Esophagus (tissue), 2 donors: ENCODE measurements around the gene USP3. TPM values are rescaled to one million over a fixed set of nuclear protein-coding genes. Genes with fewer than 3 reads are reported as not detected.
"Not testable (repeated sequence)": the region's sequence is repeated elsewhere in the genome, so short reads cannot be mapped to it uniquely, and the experiment has no call there.

Experiments
- H3K27ac ChIP-seq, 2 donors: one replicate each; pipeline ENCODE4 v1.5.1; 2013; ENCODE audit warnings: low read depth in 2 of 2, mild to moderate bottlenecking in 2 of 2, inconsistent platforms in 1 of 2, low read length in 1 of 2, moderate library complexity in 1 of 2
- H3K27me3 ChIP-seq, 2 donors: one replicate each; pipeline ENCODE4 v1.6.1; 2013; ENCODE audit warnings: low read length in 2 of 2, control low read depth in 1 of 2, mild to moderate bottlenecking in 1 of 2; ENCODE audit not compliant: insufficient read depth in 2 of 2, control insufficient read depth in 1 of 2
- H3K36me3 ChIP-seq, 2 donors: one replicate each; pipeline ENCODE4 v1.6.1; 2013; ENCODE audit warnings: low read length in 1 of 2; ENCODE audit not compliant: control insufficient read depth in 2 of 2, insufficient read depth in 2 of 2
- H3K4me1 ChIP-seq, 2 donors: one replicate each; pipeline ENCODE4 v1.6.1; 2013; ENCODE audit warnings: low read length in 1 of 2; ENCODE audit not compliant: control insufficient read depth in 2 of 2, insufficient read depth in 2 of 2
- H3K4me3 ChIP-seq, 2 donors: one replicate each; pipeline ENCODE4 v1.5.1; 2013; ENCODE audit warnings: low read length in 2 of 2, mild to moderate bottlenecking in 2 of 2, low read depth in 1 of 2, moderate library complexity in 1 of 2
- H3K9me3 ChIP-seq, 2 donors: one replicate each; pipeline ENCODE4 v1.6.1; 2013; ENCODE audit warnings: mild to moderate bottlenecking in 2 of 2, low read depth in 1 of 2, low read length in 1 of 2, moderate library complexity in 1 of 2; ENCODE audit not compliant: control insufficient read depth in 2 of 2, insufficient read depth in 1 of 2
- WGBS, 2 donors: extraction: QIAGEN DNeasy Blood & Tissue Kit; methylation state at CpG; one replicate each; pipeline ENCODE4 v1.1.7; 2013; 5-methylcytosine and 5-hydroxymethylcytosine counted together
- polyA plus RNA-seq, 2 donors: library from polyadenylated mRNA; stranded (reverse); fragments of 200-250 nt; gene quantifications; one replicate each; pipeline ENCODE4 v1.2.3, GENCODE V29; 2013
- donor health status: healthy with polysubstance abuse.
- donor health status: Bipolar disorder and iron deficiency.

Gene USP3
- polyA plus RNA-seq, 2 donors: 14.0 to 15.0 TPM

GRCh38 chr15:63487076-63487757 is 17.2 kb upstream of the USP3 start:
- Histone ChIP-seq H3K4me1 (peaks cover 0 to 2% of the 10 kb centered on the region in 2 donors), H3K27me3 (no peaks in the 10 kb centered on the region), H3K36me3 (no peaks in the 10 kb centered on the region), H3K27ac (no peak overlapping the region), H3K4me3 (no peak overlapping the region), H3K9me3 (no peaks in the 10 kb centered on the region)
- 22 to 23% methylated on average over 16 of the region's 16 CpGs for WGBS, 2 donors

- not testable (repeated sequence) for H3K36me3 ChIP-seq, H3K27me3 ChIP-seq, H3K4me3 ChIP-seq, H3K27ac ChIP-seq, H3K9me3 ChIP-seq, H3K4me1 ChIP-seq
- WGBS, 2 donors: 86 to 88% methylated on average over 10 of the region's 10 CpGs
Measured at GRCh38 chr15:63487758-63488397, 16.5 kb upstream of the USP3 start.

GRCh38 chr15:63488398-63488960 is 15.9 kb upstream of the USP3 start:
- Histone ChIP-seq H3K27ac (no peak overlapping the region), H3K27me3 (no peaks in the 10 kb centered on the region), H3K4me3 (no peak overlapping the region), H3K9me3 (no peaks in the 10 kb centered on the region), H3K36me3 (no peaks in the 10 kb centered on the region), H3K4me1 (peaks cover 0 to 2% of the 10 kb centered on the region in 2 donors)
- WGBS, 2 donors: 85 to 90% methylated on average over 8 of the region's 8 CpGs

GRCh38 chr15:63489352-63489751 is 15.0 kb upstream of the USP3 start:
- WGBS, 2 donors: 90 to 94% methylated on average over 5 of the region's 5 CpGs
- Histone ChIP-seq H3K27ac (no peak overlapping the region), H3K4me1 (peaks cover 0 to 2% of the 10 kb centered on the region in 2 donors), H3K27me3 (no peaks in the 10 kb centered on the region), H3K36me3 (no peaks in the 10 kb centered on the region), H3K4me3 (no peak overlapping the region), H3K9me3 (no peaks in the 10 kb centered on the region)

GRCh38 chr15:63490345-63491034 is 13.9 kb upstream of the USP3 start:
- H3K4me1 ChIP-seq: peaks cover 0 to 2% of the 10 kb centered on the region in 2 donors
- H3K36me3 ChIP-seq: no peaks in the 10 kb centered on the region
- no peak overlapping the region for H3K27ac ChIP-seq
- no peak overlapping the region for H3K4me3 ChIP-seq
- no peaks in the 10 kb centered on the region for H3K9me3 ChIP-seq
- WGBS, 2 donors: 93% methylated on average over 4 of the region's 4 CpGs
- H3K27me3 ChIP-seq: no peaks in the 10 kb centered on the region

- Histone ChIP-seq H3K4me1 (peaks cover 0 to 2% of the 10 kb centered on the region in 2 donors), H3K27me3 (no peaks in the 10 kb centered on the region), H3K36me3 (no peaks in the 10 kb centered on the region), H3K9me3 (no peaks in the 10 kb centered on the region), H3K27ac (no peak overlapping the region), H3K4me3 (no peak overlapping the region)
- 80 to 83% methylated on average over 5 of the region's 5 CpGs for WGBS, 2 donors
Measured at GRCh38 chr15:63491116-63491827, 13.1 kb upstream of the USP3 start.

- Histone ChIP-seq H3K9me3 (no peaks in the 10 kb centered on the region), H3K27ac (no peak overlapping the region), H3K36me3 (no peaks in the 10 kb centered on the region), H3K27me3 (no peaks in the 10 kb centered on the region), H3K4me3 (no peak overlapping the region), H3K4me1 (peaks cover 0 to 2% of the 10 kb centered on the region in 2 donors)
- 72 to 73% methylated on average over 6 of the region's 6 CpGs for WGBS, 2 donors
Measured at GRCh38 chr15:63491979-63492378, 12.4 kb upstream of the USP3 start.

GRCh38 chr15:63492541-63493077 is 11.8 kb upstream of the USP3 start:
- Histone ChIP-seq H3K36me3 (no peaks in the 10 kb centered on the region), H3K27ac (no peak overlapping the region), H3K4me3 (no peak overlapping the region), H3K9me3 (no peaks in the 10 kb centered on the region), H3K4me1 (peaks cover 0 to 2% of the 10 kb centered on the region in 2 donors), H3K27me3 (no peaks in the 10 kb centered on the region)
- WGBS, 2 donors: 82 to 83% methylated on average over 8 of the region's 8 CpGs

GRCh38 chr15:63493436-63493835 is 11.0 kb upstream of the USP3 start:
- H3K4me1 ChIP-seq: peaks cover 0 to 2% of the 10 kb centered on the region in 2 donors
- no peaks in the 10 kb centered on the region for H3K27me3 ChIP-seq

More at GRCh38 chr15:63493436-63493835, 11.0 kb upstream of the USP3 start:
- no peak overlapping the region for H3K27ac ChIP-seq
- H3K4me3 ChIP-seq: no peak overlapping the region
- H3K9me3 ChIP-seq: no peaks in the 10 kb centered on the region
- WGBS, 2 donors: 87 to 88% methylated on average over 2 of the region's 2 CpGs
- H3K36me3 ChIP-seq: no peaks in the 10 kb centered on the region
